ENCODE data around the gene PLA2G15. TPM values are rescaled to one million over a fixed set of nuclear protein-coding genes. Genes with fewer than 3 reads are reported as not detected.
A peak's percentile ranks its signal among the peaks of the same experiment; 100 is the strongest.

Gene PLA2G15
- total and polyA plus RNA-seq, 2 of the 13 experiments (the other 11 are each of a cell fraction or from before 2014, with no cell fraction given) = 14.4 to 23.7 TPM

DNA sequence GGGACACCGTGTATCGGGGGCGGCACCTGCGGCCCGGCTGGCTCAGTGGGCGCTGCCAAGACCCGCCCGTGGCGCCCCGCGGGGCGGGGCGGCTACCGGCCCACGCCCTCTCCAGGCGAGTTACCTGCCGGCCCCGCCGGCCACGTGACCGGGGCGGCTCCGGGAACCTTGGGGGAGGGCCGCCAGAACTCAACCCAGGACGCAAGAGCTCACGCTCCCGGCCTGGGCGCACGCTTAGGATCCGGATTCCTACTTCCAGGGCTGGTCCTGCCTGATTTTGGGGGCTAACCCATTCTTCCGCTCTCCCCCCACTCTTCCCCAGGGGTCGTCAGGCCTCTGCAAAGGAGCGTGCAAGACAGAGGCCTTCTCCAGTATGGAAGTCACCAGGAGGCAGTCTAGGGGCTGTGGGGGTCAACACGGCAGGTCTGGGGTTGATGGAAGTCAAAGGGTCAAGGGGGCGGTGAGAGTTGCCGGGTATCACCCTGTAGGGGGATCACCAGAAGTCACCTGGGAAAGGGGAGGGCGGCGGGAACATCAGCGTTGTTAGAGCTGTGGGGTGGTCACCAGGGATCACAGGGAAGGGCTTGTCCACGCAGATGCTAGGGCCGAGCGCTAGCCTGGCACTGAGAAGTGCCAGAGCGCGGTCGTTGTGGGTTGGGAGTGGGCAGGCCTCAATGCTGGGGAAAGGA, 8.9 kb upstream of the PLA2G15 start (continued):
- TF ChIP-seq PRDM10 (CRISPR knock-in tag; IDR thresholded peaks at IDR 0.05; ENCODE audit: low read depth) (no peak), AHR (CRISPR knock-in tag; IDR thresholded peaks at IDR 0.05) (no peak), ZMAT5 (CRISPR knock-in tag; IDR thresholded peaks at IDR 0.05; ENCODE audit: borderline replicate concordance, low read depth) (no peak), HNRNPLL (IDR thresholded peaks at IDR 0.05; ENCODE audit: low read depth, low read length, poor library complexity, severe bottlenecking) (peak; percentile 77), IRX3 (CRISPR knock-in tag; IDR thresholded peaks at IDR 0.05; ENCODE audit: borderline replicate concordance, low read depth) (no peak; the same call in 1 of the 2 replicates), ZNF550 (CRISPR knock-in tag; IDR thresholded peaks at IDR 0.05; ENCODE audit: borderline replicate concordance) (no peak), ZBTB8A (CRISPR knock-in tag; IDR thresholded peaks at IDR 0.05; ENCODE audit: borderline replicate concordance, low read depth) (no peak), PHF20 (CRISPR knock-in tag; IDR thresholded peaks at IDR 0.05) (peak; percentile 65), ZC3H13 (CRISPR knock-in tag; IDR thresholded peaks at IDR 0.05) (peak; percentile 93), NR1H2 (CRISPR knock-in tag; IDR thresholded peaks at IDR 0.05; ENCODE audit: borderline replicate concordance, low read depth) (no peak), TCF7 (IDR thresholded peaks at IDR 0.05; ENCODE audit: low read depth) (no peak), SOX13 (IDR thresholded peaks at IDR 0.05) (no peak), SOX13 (CRISPR knock-in tag; conservative IDR thresholded peaks at IDR 0.05 in 1 of 2, IDR thresholded peaks at IDR 0.05 in 1 of 2) (no peak; a peak in 1 of 4 replicates), ZNF343 (CRISPR knock-in tag; IDR thresholded peaks at IDR 0.05) (peak; percentile 86), ZNF670 (CRISPR knock-in tag; IDR thresholded peaks at IDR 0.05; ENCODE audit: borderline replicate concordance) (peak; percentile 93), ZNF691 (CRISPR knock-in tag; IDR thresholded peaks at IDR 0.05; ENCODE audit: borderline replicate concordance, low read depth) (peak; percentile 72), GLI4 (CRISPR knock-in tag; IDR thresholded peaks at IDR 0.05; ENCODE audit: borderline replicate concordance) (no peak), ZNF773 (CRISPR knock-in tag; IDR thresholded peaks at IDR 0.05; ENCODE audit: borderline replicate concordance) (no peak; the same call in 1 of the 2 replicates), ZNF3 (CRISPR knock-in tag; IDR thresholded peaks at IDR 0.05) (0 out of 2 replicates have a peak, but pooled peaks have one; percentile 35), SMAD3 (CRISPR knock-in tag; IDR thresholded peaks at IDR 0.05) (0 out of 2 replicates have a peak, but pooled peaks have one; percentile 14)
- TF ChIP-seq, protein P1, sequence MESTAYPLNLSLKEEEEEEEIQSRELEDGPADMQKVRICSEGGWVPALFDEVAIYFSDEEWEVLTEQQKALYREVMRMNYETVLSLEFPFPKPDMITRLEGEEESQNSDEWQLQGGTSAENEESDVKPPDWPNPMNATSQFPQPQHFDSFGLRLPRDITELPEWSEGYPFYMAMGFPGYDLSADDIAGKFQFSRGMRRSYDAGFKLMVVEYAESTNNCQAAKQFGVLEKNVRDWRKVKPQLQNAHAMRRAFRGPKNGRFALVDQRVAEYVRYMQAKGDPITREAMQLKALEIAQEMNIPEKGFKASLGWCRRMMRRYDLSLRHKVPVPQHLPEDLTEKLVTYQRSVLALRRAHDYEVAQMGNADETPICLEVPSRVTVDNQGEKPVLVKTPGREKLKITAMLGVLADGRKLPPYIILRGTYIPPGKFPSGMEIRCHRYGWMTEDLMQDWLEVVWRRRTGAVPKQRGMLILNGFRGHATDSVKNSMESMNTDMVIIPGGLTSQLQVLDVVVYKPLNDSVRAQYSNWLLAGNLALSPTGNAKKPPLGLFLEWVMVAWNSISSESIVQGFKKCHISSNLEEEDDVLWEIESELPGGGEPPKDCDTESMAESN (CRISPR knock-in tag; conservative IDR thresholded peaks at IDR 0.05) = no peak; the same call in 1 of the 2 replicates
- TF ChIP-seq, protein P2, sequence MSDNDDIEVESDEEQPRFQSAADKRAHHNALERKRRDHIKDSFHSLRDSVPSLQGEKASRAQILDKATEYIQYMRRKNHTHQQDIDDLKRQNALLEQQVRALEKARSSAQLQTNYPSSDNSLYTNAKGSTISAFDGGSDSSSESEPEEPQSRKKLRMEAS (IDR thresholded peaks at IDR 0.05) = peak; percentile 66

Data from HepG2 (cell line).